ENCODE results near the gene CLDN9. TPM values are rescaled to one million over a fixed set of nuclear protein-coding genes. Genes with fewer than 3 reads are reported as not detected.

Gene CLDN9
- total and polyA plus RNA-seq, 9 of the 15 experiments (the other 6 are each of a cell fraction or from before 2014, with no cell fraction given) = 0.12 to 0.44 (median 0.22) TPM; not detected in 4

DNA sequence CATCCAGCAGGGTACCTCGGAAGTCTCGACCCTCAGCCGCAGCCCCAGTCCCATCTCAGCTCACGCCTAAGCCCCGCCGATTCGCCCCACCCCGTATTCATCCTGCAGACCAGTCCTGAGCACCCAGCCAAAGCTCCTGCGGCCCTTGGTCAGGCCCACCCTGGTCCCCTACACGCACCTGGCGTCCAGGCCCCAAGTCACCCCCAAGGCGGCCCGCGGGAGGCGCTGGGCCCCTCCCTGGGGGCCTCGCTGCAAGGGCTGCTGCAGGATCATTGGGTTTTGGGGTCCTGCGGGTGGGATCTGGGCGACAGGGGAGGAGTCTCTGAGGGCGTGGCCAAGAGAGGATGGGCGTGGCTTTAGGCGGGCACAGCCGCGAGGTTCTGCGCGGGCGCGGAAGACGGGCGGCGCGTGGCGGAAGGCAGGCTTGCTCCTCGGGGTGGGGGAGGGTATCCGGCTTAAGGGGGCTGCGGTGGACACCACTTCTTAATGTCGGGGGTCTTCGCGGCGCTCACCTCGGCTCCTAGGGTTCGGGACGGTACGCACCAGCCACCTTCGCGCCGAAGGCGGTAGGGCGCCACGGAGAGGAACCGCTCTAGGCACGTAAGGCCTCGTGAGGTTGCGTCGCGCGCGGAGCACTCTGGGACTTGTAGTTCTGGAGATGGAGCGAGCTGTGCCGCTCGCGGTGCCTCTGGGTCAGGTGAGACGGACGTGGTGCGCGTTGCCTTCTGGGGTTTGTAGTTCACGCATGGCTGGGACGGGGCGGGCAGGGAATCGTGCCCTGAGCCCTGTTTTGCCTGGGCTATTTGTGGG lies 11.2 kb downstream of the CLDN9 start, which contains the start of the genes HCFC1R1 and THOC6 (continued):
- TF ChIP-seq BRD9 (IDR thresholded peaks at IDR 0.05; ENCODE audit: low read depth, partially characterized antibody) (no peak), LARP7 (IDR thresholded peaks at IDR 0.05) (no peak), XRCC5 (IDR thresholded peaks at IDR 0.05; ENCODE audit: low read depth, low read length) (no peak), ZZZ3 (IDR thresholded peaks at IDR 0.05) (no peak), IRF2 (CRISPR knock-in tag; IDR thresholded peaks at IDR 0.05) (no peak), NFATC3 (IDR thresholded peaks at IDR 0.05) (no peak), HDAC8 (tag; IDR thresholded peaks at IDR 0.05) (peak; percentile 35; the same call in 1 of the 2 replicates), SETDB1 (IDR thresholded peaks at IDR 0.05; ENCODE audit: low read length) (peak; percentile 26), MBD2 (IDR thresholded peaks at IDR 0.05; ENCODE audit: borderline replicate concordance, low read depth) (peak; percentile 87), ZNF507 (tag; conservative IDR thresholded peaks at IDR 0.05) (no peak), FOXA1 (IDR thresholded peaks at IDR 0.05; ENCODE audit: borderline replicate concordance) (no peak), NR2C1 (IDR thresholded peaks at IDR 0.05) (peak; percentile 82), NR2C1 (tag; IDR thresholded peaks at IDR 0.05) (peak; percentile 95), U2AF2 (optimal IDR thresholded peaks at IDR 0.05; ENCODE audit: low read depth, low read length) (no peak), CHD4 (IDR thresholded peaks at IDR 0.05; ENCODE audit: insufficient read depth, insufficient replicate concordance, low read depth, low read length, poor library complexity, severe bottlenecking) (no peak), HMG20A (CRISPR knock-in tag; conservative IDR thresholded peaks at IDR 0.05) (no peak)
- TF ChIP-seq, protein P1, sequence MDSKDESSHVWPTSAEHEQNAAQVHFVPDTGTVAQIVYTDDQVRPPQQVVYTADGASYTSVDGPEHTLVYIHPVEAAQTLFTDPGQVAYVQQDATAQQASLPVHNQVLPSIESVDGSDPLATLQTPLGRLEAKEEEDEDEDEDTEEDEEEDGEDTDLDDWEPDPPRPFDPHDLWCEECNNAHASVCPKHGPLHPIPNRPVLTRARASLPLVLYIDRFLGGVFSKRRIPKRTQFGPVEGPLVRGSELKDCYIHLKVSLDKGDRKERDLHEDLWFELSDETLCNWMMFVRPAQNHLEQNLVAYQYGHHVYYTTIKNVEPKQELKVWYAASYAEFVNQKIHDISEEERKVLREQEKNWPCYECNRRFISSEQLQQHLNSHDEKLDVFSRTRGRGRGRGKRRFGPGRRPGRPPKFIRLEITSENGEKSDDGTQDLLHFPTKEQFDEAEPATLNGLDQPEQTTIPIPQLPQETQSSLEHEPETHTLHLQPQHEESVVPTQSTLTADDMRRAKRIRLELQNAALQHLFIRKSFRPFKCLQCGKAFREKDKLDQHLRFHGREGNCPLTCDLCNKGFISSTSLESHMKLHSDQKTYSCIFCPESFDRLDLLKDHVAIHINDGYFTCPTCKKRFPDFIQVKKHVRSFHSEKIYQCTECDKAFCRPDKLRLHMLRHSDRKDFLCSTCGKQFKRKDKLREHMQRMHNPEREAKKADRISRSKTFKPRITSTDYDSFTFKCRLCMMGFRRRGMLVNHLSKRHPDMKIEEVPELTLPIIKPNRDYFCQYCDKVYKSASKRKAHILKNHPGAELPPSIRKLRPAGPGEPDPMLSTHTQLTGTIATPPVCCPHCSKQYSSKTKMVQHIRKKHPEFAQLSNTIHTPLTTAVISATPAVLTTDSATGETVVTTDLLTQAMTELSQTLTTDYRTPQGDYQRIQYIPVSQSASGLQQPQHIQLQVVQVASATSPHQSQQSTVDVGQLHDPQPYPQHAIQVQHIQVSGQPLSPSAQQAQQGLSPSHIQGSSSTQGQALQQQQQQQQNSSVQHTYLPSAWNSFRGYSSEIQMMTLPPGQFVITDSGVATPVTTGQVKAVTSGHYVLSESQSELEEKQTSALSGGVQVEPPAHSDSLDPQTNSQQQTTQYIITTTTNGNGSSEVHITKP (IDR thresholded peaks at IDR 0.05; ENCODE audit: partially characterized antibody) = no peak
- TF ChIP-seq, protein P2, sequence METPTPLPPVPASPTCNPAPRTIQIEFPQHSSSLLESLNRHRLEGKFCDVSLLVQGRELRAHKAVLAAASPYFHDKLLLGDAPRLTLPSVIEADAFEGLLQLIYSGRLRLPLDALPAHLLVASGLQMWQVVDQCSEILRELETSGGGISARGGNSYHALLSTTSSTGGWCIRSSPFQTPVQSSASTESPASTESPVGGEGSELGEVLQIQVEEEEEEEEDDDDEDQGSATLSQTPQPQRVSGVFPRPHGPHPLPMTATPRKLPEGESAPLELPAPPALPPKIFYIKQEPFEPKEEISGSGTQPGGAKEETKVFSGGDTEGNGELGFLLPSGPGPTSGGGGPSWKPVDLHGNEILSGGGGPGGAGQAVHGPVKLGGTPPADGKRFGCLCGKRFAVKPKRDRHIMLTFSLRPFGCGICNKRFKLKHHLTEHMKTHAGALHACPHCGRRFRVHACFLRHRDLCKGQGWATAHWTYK (CRISPR knock-in tag; IDR thresholded peaks at IDR 0.05) = peak; percentile 82; the same call in 1 of the 2 replicates
- TF ChIP-seq, protein P3, sequence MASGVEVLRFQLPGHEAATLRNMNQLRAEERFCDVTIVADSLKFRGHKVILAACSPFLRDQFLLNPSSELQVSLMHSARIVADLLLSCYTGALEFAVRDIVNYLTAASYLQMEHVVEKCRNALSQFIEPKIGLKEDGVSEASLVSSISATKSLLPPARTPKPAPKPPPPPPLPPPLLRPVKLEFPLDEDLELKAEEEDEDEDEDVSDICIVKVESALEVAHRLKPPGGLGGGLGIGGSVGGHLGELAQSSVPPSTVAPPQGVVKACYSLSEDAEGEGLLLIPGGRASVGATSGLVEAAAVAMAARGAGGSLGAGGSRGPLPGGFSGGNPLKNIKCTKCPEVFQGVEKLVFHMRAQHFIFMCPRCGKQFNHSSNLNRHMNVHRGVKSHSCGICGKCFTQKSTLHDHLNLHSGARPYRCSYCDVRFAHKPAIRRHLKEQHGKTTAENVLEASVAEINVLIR (CRISPR knock-in tag; IDR thresholded peaks at IDR 0.05) = peak; percentile 64
- TF ChIP-seq, protein P4, sequence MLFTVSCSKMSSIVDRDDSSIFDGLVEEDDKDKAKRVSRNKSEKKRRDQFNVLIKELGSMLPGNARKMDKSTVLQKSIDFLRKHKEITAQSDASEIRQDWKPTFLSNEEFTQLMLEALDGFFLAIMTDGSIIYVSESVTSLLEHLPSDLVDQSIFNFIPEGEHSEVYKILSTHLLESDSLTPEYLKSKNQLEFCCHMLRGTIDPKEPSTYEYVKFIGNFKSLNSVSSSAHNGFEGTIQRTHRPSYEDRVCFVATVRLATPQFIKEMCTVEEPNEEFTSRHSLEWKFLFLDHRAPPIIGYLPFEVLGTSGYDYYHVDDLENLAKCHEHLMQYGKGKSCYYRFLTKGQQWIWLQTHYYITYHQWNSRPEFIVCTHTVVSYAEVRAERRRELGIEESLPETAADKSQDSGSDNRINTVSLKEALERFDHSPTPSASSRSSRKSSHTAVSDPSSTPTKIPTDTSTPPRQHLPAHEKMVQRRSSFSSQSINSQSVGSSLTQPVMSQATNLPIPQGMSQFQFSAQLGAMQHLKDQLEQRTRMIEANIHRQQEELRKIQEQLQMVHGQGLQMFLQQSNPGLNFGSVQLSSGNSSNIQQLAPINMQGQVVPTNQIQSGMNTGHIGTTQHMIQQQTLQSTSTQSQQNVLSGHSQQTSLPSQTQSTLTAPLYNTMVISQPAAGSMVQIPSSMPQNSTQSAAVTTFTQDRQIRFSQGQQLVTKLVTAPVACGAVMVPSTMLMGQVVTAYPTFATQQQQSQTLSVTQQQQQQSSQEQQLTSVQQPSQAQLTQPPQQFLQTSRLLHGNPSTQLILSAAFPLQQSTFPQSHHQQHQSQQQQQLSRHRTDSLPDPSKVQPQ (CRISPR knock-in tag; IDR thresholded peaks at IDR 0.05; ENCODE audit: borderline replicate concordance) = no peak
